Neural progenitor cell (in vitro differentiated cells): ENCODE data around the gene RPS6KA2.

Experiments used
- EZH2 ChIP-seq: fragments of 200-600 bp; sonication (generic); IDR thresholded peaks from 2 replicates; pipeline ENCODE4 v1.6.1; 2017; ENCODE audit warnings: antibody characterized with exemption, mild to moderate bottlenecking, moderate library complexity
- TF ChIP-seq, protein P1 (sequence below): fragments of 200-600 bp; sonication (generic); IDR thresholded peaks from 2 replicates; pipeline ENCODE4 v1.5.1; 2017; ENCODE audit warnings: antibody characterized with exemption, mild to moderate bottlenecking

DNA sequence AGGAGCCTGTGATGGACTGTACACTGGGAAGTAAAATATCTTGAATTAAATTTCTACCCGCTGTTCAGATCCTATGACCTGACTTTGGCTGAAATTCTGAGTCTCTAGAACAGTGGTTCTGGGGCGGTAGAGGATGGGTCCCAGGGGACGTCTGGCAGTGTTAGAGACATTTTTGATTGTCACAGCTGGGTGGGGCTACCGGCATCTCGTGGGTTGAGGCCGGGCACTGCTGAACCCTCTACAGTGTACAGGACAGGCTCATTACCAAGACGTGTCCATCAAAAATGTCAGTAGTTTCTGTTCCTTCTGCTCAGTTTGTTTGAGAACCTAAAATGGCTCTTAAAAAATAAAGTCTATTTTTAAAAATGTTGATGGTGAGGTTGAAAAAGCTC, 11.5 kb upstream of the RPS6KA2 start:
- TF ChIP-seq, protein P1, sequence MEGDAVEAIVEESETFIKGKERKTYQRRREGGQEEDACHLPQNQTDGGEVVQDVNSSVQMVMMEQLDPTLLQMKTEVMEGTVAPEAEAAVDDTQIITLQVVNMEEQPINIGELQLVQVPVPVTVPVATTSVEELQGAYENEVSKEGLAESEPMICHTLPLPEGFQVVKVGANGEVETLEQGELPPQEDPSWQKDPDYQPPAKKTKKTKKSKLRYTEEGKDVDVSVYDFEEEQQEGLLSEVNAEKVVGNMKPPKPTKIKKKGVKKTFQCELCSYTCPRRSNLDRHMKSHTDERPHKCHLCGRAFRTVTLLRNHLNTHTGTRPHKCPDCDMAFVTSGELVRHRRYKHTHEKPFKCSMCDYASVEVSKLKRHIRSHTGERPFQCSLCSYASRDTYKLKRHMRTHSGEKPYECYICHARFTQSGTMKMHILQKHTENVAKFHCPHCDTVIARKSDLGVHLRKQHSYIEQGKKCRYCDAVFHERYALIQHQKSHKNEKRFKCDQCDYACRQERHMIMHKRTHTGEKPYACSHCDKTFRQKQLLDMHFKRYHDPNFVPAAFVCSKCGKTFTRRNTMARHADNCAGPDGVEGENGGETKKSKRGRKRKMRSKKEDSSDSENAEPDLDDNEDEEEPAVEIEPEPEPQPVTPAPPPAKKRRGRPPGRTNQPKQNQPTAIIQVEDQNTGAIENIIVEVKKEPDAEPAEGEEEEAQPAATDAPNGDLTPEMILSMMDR, result no peak
- TF ChIP-seq EZH2, result no peak
